K562 (cell line): ENCODE data around the gene WDR3. TPM values are rescaled to one million over a fixed set of nuclear protein-coding genes. Genes with fewer than 3 reads are reported as not detected.

Source experiments
- DPF2 ChIP-seq: fragments of 450-650 bp; IDR thresholded peaks from 2 replicates; pipeline ENCODE4 v1.6.1; 2016
- JUN ChIP-seq, 2 experiments: sonication (generic) in 1 of 2; formaldehyde crosslinking in 1 of 2; IDR thresholded peaks; 2 replicates each; pipeline versions ENCODE4 v1.6.1 to v1.8.0; 2012 to 2022; ENCODE audit warnings: borderline replicate concordance in 2 of 2, mild to moderate bottlenecking in 2 of 2, improper control_type of control experiment in 1 of 2, low read depth in 1 of 2, low read length in 1 of 2, missing genetic modification reagents in 1 of 2
- JUND ChIP-seq, 2 experiments: IDR thresholded peaks; 2 replicates in 1 of 2; 3 replicates in 1 of 2; pipeline ENCODE4 v1.6.1; 2011; ENCODE audit warnings: borderline replicate concordance in 2 of 2, low read depth in 2 of 2, low read length in 2 of 2, improper control_type of control experiment in 1 of 2, missing biosample characterization in 1 of 2, missing genetic modification characterization in 1 of 2, missing genetic modification reagents in 1 of 2
- KLF6 ChIP-seq: fragments of 250-450 bp; sonication (Bioruptor Pico); IDR thresholded peaks from 2 replicates; pipeline ENCODE4 v1.4.0; 2020; ENCODE audit warnings: mild to moderate bottlenecking, moderate library complexity, borderline replicate concordance
- NCOR1 ChIP-seq: fragments of 450-650 bp; IDR thresholded peaks from 2 replicates; pipeline ENCODE4 v1.6.1; 2016; ENCODE audit warnings: mild to moderate bottlenecking, moderate library complexity
- STAG1 ChIP-seq: sonication (generic); formaldehyde crosslinking; IDR thresholded peaks from 2 replicates; pipeline ENCODE4 v1.5.0; 2020; ENCODE audit warnings: missing genetic modification reagents, borderline replicate concordance
- TAF7 ChIP-seq: fragments of 450-650 bp; IDR thresholded peaks from 2 replicates; pipeline ENCODE4 v1.6.1; 2016; ENCODE audit warnings: missing genetic modification characterization, missing compliant biosample characterization
- TBP ChIP-seq: optimal IDR thresholded peaks from 2 replicates; pipeline ENCODE3; 2011; ENCODE audit warnings: low read depth, low read length, improper control_type of control experiment
- ZBTB1 ChIP-seq: sonication (generic); formaldehyde crosslinking; IDR thresholded peaks from 2 replicates; pipeline ENCODE4 v1.8.1; 2023; ENCODE audit warnings: missing genetic modification reagents, low read depth, mild to moderate bottlenecking, borderline replicate concordance
- ZFP36 ChIP-seq: fragments of 150-350 bp; IDR thresholded peaks from 2 replicates; pipeline ENCODE4 v1.6.1; 2018; ENCODE audit warnings: low read length, low read depth; ENCODE audit not compliant: partially characterized antibody
- ZNF384 ChIP-seq: IDR thresholded peaks from 2 replicates; pipeline ENCODE4 v1.6.1; 2012; ENCODE audit warnings: low read depth, low read length, improper control_type of control experiment
- ZNF644 ChIP-seq: fragments of 200-800 bp; sonication (Bioruptor generic); IDR thresholded peaks from 2 replicates; pipeline ENCODE4 v1.6.1; 2016; ENCODE audit warnings: low read depth, missing genetic modification characterization, missing compliant biosample characterization
- polyA plus RNA-seq, 8 experiments: library from polyadenylated mRNA; depleted of rRNA in 4 of 8; stranded (reverse) in 5 of 8; unstranded in 3 of 8; fragments of >200 nt; fragmentation: Nextera tagmentation in 2 of 8; fragmentation: Illumina TruSeq in 1 of 8; extraction: Ambion mirVana in 2 of 8; extraction: Trizol in 1 of 8; gene quantifications; 2 replicates each; pipeline versions ENCODE4 v1.2.1 to v1.2.3, GENCODE V29; 2011 to 2014; ENCODE audit warnings: inconsistent platforms in 1 of 8, missing spikeins in 1 of 8
- total RNA-seq, 7 experiments: library from RNA; depleted of rRNA in 6 of 7; stranded (reverse); fragments of >200 nt in 6 of 7; fragmentation: Illumina TruSeq in 2 of 7; extraction: Trizol in 2 of 7; gene quantifications; 2 replicates each; pipeline versions ENCODE4 v1.2.1 to v1.2.3, GENCODE V29; 2011 to 2021; ENCODE audit warnings: low replicate concordance in 1 of 7
- TF ChIP-seq, protein P1 (sequence below): sonication (generic); formaldehyde crosslinking; IDR thresholded peaks from 2 replicates; pipeline ENCODE4 v1.8.0; 2022; ENCODE audit warnings: mild to moderate bottlenecking, missing genetic modification reagents
- TF ChIP-seq, protein P2 (sequence below): fragments of 250-450 bp; sonication (Bioruptor Pico); IDR thresholded peaks from 2 replicates; pipeline ENCODE4 v1.5.0; 2021
- TF ChIP-seq, protein P3 (sequence below): conservative IDR thresholded peaks from 2 replicates; pipeline ENCODE4 v1.6.1; 2011; ENCODE audit warnings: low read depth, mild to moderate bottlenecking, low read length; ENCODE audit not compliant: control insufficient read depth
- TF ChIP-seq, protein P4 (sequence below): fragments of 250-450 bp; sonication (Bioruptor Pico); IDR thresholded peaks from 2 replicates; pipeline ENCODE4 v1.4.0; 2020; ENCODE audit warnings: mild to moderate bottlenecking
- TF ChIP-seq, protein P5 (sequence below): fragments of 250-450 bp; sonication (Bioruptor Pico); IDR thresholded peaks from 2 replicates; pipeline ENCODE4 v1.4.0; 2020
- TF ChIP-seq, protein P6 (sequence below): fragments of 450-650 bp; conservative IDR thresholded peaks from 2 replicates; pipeline ENCODE4 v1.6.1; 2016; ENCODE audit warnings: missing genetic modification characterization, low read depth, mild to moderate bottlenecking, missing compliant biosample characterization, moderate library complexity

WDR3 gene
- total and polyA plus RNA-seq, 9 of the 15 experiments (the other 6 are each of a cell fraction or from before 2014, with no cell fraction given) = 40.6 to 122 (median 76.5) TPM

DNA sequence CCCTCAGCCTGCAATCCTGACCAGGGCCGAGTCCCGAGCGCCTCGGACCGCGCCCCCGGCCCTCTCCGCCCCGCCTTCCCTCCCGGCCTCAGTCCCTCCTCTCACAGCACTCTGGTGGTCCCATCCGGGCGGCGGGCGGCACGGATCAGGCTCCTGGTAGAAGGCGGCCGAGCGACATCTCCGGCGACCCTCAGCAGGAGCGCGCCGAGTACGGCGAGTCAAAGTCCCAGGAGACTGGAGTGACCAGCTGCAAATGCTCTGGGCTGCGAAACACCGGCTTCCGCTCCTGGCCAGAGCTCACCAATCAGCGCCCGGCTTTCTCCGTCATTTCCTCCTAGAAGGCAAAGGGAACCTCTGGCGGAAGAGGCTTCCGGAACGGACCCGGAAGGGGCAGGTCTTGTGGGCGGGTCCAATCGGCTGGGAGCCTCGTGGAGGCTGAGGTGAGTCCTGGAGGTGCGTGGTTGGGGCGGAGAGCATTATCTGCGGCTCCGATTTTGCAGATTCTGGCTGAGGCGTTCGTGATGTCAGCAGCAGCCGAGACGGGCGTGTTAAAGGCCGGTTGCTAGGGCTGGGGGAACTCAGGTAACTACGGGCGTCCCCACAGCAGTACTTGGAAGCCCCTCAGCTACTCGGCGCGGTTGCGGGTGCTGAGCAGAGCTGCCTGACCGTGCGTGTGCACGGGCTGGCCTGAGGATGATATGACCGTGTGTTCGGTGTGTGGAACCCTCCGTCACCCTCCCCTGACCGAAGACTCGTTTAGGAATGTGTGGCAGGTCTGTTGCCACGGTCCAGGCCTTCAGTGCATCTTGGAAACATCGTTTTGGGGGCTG is at the start of gene WDR3, which contains the start of gene GDAP2 (continued):
- TF ChIP-seq ZNF644 (no peak), NCOR1 (no peak), JUND (IDR thresholded peaks at IDR 0.05; ENCODE audit: borderline replicate concordance, low read depth, low read length) (peak; percentile 47), JUND (tag; IDR thresholded peaks at IDR 0.05; ENCODE audit: borderline replicate concordance, low read depth, low read length) (peak; percentile 22; the same call in 1 of the 3 replicates), JUN (IDR thresholded peaks at IDR 0.05; ENCODE audit: borderline replicate concordance, low read depth, low read length) (peak; percentile 73; the same call in 1 of the 2 replicates), JUN (CRISPR knock-in tag; IDR thresholded peaks at IDR 0.05; ENCODE audit: borderline replicate concordance) (no peak), ZFP36 (no peak), TBP (peak; percentile 62), STAG1 (CRISPR knock-in tag) (peak; percentile 26; the same call in 1 of the 2 replicates), ZBTB1 (CRISPR knock-in tag) (no peak), KLF6 (CRISPR knock-in tag) (no peak), ZNF384 (0 out of 2 replicates have a peak, but pooled peaks have one; percentile 5), TAF7 (tag) (0 out of 2 replicates have a peak, but pooled peaks have one; percentile 9), DPF2 (no peak; the same call in 1 of the 2 replicates)
- TF ChIP-seq, protein P1, sequence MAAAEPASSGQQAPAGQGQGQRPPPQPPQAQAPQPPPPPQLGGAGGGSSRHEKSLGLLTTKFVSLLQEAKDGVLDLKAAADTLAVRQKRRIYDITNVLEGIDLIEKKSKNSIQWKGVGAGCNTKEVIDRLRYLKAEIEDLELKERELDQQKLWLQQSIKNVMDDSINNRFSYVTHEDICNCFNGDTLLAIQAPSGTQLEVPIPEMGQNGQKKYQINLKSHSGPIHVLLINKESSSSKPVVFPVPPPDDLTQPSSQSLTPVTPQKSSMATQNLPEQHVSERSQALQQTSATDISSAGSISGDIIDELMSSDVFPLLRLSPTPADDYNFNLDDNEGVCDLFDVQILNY = no peak
- TF ChIP-seq, protein P2, sequence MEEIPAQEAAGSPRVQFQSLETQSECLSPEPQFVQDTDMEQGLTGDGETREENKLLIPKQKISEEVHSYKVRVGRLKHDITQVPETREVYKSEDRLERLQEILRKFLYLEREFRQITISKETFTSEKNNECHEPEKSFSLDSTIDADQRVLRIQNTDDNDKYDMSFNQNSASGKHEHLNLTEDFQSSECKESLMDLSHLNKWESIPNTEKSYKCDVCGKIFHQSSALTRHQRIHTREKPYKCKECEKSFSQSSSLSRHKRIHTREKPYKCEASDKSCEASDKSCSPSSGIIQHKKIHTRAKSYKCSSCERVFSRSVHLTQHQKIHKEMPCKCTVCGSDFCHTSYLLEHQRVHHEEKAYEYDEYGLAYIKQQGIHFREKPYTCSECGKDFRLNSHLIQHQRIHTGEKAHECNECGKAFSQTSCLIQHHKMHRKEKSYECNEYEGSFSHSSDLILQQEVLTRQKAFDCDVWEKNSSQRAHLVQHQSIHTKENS (CRISPR knock-in tag) = no peak
- TF ChIP-seq, protein P3, sequence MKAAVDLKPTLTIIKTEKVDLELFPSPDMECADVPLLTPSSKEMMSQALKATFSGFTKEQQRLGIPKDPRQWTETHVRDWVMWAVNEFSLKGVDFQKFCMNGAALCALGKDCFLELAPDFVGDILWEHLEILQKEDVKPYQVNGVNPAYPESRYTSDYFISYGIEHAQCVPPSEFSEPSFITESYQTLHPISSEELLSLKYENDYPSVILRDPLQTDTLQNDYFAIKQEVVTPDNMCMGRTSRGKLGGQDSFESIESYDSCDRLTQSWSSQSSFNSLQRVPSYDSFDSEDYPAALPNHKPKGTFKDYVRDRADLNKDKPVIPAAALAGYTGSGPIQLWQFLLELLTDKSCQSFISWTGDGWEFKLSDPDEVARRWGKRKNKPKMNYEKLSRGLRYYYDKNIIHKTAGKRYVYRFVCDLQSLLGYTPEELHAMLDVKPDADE = peak; percentile 92
- TF ChIP-seq, protein P4, sequence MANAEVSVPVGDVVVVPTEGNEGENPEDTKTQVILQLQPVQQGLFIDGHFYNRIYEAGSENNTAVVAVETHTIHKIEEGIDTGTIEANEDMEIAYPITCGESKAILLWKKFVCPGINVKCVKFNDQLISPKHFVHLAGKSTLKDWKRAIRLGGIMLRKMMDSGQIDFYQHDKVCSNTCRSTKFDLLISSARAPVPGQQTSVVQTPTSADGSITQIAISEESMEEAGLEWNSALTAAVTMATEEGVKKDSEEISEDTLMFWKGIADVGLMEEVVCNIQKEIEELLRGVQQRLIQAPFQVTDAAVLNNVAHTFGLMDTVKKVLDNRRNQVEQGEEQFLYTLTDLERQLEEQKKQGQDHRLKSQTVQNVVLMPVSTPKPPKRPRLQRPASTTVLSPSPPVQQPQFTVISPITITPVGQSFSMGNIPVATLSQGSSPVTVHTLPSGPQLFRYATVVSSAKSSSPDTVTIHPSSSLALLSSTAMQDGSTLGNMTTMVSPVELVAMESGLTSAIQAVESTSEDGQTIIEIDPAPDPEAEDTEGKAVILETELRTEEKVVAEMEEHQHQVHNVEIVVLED = no peak
- TF ChIP-seq, protein P5, sequence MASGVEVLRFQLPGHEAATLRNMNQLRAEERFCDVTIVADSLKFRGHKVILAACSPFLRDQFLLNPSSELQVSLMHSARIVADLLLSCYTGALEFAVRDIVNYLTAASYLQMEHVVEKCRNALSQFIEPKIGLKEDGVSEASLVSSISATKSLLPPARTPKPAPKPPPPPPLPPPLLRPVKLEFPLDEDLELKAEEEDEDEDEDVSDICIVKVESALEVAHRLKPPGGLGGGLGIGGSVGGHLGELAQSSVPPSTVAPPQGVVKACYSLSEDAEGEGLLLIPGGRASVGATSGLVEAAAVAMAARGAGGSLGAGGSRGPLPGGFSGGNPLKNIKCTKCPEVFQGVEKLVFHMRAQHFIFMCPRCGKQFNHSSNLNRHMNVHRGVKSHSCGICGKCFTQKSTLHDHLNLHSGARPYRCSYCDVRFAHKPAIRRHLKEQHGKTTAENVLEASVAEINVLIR (CRISPR knock-in tag) = peak; percentile 65; the same call in 1 of the 2 replicates
- TF ChIP-seq, protein P6, sequence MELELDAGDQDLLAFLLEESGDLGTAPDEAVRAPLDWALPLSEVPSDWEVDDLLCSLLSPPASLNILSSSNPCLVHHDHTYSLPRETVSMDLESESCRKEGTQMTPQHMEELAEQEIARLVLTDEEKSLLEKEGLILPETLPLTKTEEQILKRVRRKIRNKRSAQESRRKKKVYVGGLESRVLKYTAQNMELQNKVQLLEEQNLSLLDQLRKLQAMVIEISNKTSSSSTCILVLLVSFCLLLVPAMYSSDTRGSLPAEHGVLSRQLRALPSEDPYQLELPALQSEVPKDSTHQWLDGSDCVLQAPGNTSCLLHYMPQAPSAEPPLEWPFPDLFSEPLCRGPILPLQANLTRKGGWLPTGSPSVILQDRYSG (tag) = no peak
